GM23338 (cell line): ENCODE measurements around the gene ADAMTS7. TPM values are rescaled to one million over a fixed set of nuclear protein-coding genes. Genes with fewer than 3 reads are reported as not detected.

Experiments
- ATAC-seq: fragments of 200-7000 bp; cut with Tn5 transposase; 3 replicates; pipeline ENCODE4 v1.9.1; 2020
- DNase-seq: peaks from one replicate; pipeline ENCODE4 v3.0.0-alpha.2; 2015; ENCODE audit warnings: low spot score
- H2AFZ ChIP-seq: fragments of 200-600 bp; sonication (generic); 2 replicates; pipeline ENCODE4 v1.8.0; 2016; ENCODE audit warnings: antibody characterized with exemption, mild to moderate bottlenecking, moderate library complexity
- H3F3A ChIP-seq: fragments of 200-600 bp; sonication (generic); replicated peaks from 2 replicates; pipeline ENCODE4 v1.8.0; 2017; ENCODE audit warnings: antibody characterized with exemption, mixed run types, low read depth
- H3K27ac ChIP-seq: fragments of 200-600 bp; sonication (generic); 2 replicates; pipeline ENCODE4 v1.6.1; 2016; ENCODE audit warnings: low read depth
- H3K27me3 ChIP-seq: fragments of 200-600 bp; sonication (generic); 2 replicates; pipeline ENCODE4 v1.8.0; 2016; ENCODE audit warnings: mild to moderate bottlenecking, mixed run types, moderate library complexity; ENCODE audit not compliant: insufficient read depth
- H3K36me3 ChIP-seq: fragments of 200-600 bp; sonication (generic); 2 replicates; pipeline ENCODE4 v1.8.0; 2016; ENCODE audit warnings: mild to moderate bottlenecking; ENCODE audit not compliant: insufficient read depth
- H3K4me1 ChIP-seq: fragments of 200-600 bp; sonication (generic); 2 replicates; pipeline ENCODE4 v1.8.0; 2016; ENCODE audit warnings: mild to moderate bottlenecking, moderate library complexity; ENCODE audit not compliant: insufficient read depth
- H3K4me2 ChIP-seq: fragments of 200-600 bp; sonication (generic); 2 replicates; pipeline ENCODE4 v1.7.1; 2017; ENCODE audit warnings: mixed run types
- H3K4me3 ChIP-seq: fragments of 200-600 bp; sonication (generic); 2 replicates; pipeline ENCODE4 v1.6.1; 2016; ENCODE audit warnings: mixed run types
- H3K79me2 ChIP-seq: fragments of 200-600 bp; sonication (generic); replicated peaks from 2 replicates; pipeline ENCODE4 v1.8.0; 2017; ENCODE audit warnings: mild to moderate bottlenecking; ENCODE audit not compliant: insufficient read depth
- H3K9me2 ChIP-seq: fragments of 200-600 bp; sonication (generic); 2 replicates; pipeline ENCODE4 v1.8.0; 2017; ENCODE audit not compliant: insufficient read depth
- H4K20me1 ChIP-seq: fragments of 200-600 bp; sonication (generic); replicated peaks from 2 replicates; pipeline ENCODE4 v1.8.0; 2017; ENCODE audit warnings: mild to moderate bottlenecking; ENCODE audit not compliant: insufficient read depth
- H3K27ac Mint-ChIP-seq: 2 replicates; pipeline ENCODE4 v1.8.0; 2020; ENCODE audit warnings: inconsistent platforms, mild to moderate bottlenecking, moderate library complexity, mixed read lengths
- H3K27me3 Mint-ChIP-seq: 3 replicates; pipeline ENCODE4 v1.8.0; 2022; ENCODE audit warnings: low read depth, mild to moderate bottlenecking, moderate library complexity, mixed read lengths, inconsistent platforms; ENCODE audit not compliant: insufficient read depth, poor library complexity
- H3K36me3 Mint-ChIP-seq: 3 replicates; pipeline ENCODE4 v1.8.0; 2021; ENCODE audit warnings: low read depth, mild to moderate bottlenecking, inconsistent platforms, moderate library complexity, mixed read lengths
- H3K4me1 Mint-ChIP-seq: 3 replicates; pipeline ENCODE4 v1.8.0; 2020; ENCODE audit warnings: mild to moderate bottlenecking, inconsistent platforms, mixed read lengths
- H3K4me3 Mint-ChIP-seq: 3 replicates; pipeline ENCODE4 v1.8.0; 2021; ENCODE audit warnings: moderate library complexity, mild to moderate bottlenecking, inconsistent platforms, mixed read lengths
- H3K9me3 Mint-ChIP-seq: 3 replicates; pipeline ENCODE4 v1.8.0; 2020; ENCODE audit warnings: moderate library complexity, mild to moderate bottlenecking, inconsistent platforms, mixed read lengths
- CREB1 ChIP-seq: fragments of 250-450 bp; sonication (Bioruptor Pico); IDR thresholded peaks from 2 replicates; pipeline ENCODE4 v1.5.0; 2020; ENCODE audit warnings: low read depth, mild to moderate bottlenecking, moderate library complexity
- EZH2 ChIP-seq: fragments of 200-600 bp; sonication (generic); IDR thresholded peaks from one replicate; pipeline ENCODE4 v1.8.0; 2017; ENCODE audit warnings: antibody characterized with exemption, mild to moderate bottlenecking, low read depth; ENCODE audit not compliant: unreplicated experiment
- EZH2phosphoT487 ChIP-seq: fragments of 200-600 bp; sonication (generic); IDR thresholded peaks from one replicate; pipeline ENCODE4 v1.8.1; 2018; ENCODE audit warnings: antibody characterized with exemption; ENCODE audit not compliant: unreplicated experiment
- JUNB ChIP-seq: IDR thresholded peaks from one replicate; pipeline ENCODE4 v1.6.1; 2016; ENCODE audit warnings: antibody characterized with exemption; ENCODE audit not compliant: unreplicated experiment
- NANOG ChIP-seq: IDR thresholded peaks from 2 replicates; pipeline ENCODE4 v1.6.1; 2016; ENCODE audit warnings: antibody characterized with exemption, borderline replicate concordance
- POLR2AphosphoS5 ChIP-seq: IDR thresholded peaks from 2 replicates; pipeline ENCODE4 v1.6.1; 2016; ENCODE audit warnings: antibody characterized with exemption, low read depth
- STAT1 ChIP-seq: IDR thresholded peaks from one replicate; pipeline ENCODE4 v1.6.1; 2016; ENCODE audit warnings: antibody characterized with exemption; ENCODE audit not compliant: unreplicated experiment
- ZNF331 ChIP-seq: fragments of 250-450 bp; sonication (Bioruptor Pico); IDR thresholded peaks from 2 replicates; pipeline ENCODE4 v1.5.0; 2020; ENCODE audit warnings: low read depth, mild to moderate bottlenecking, moderate library complexity
- ZNF462 ChIP-seq: fragments of 250-450 bp; sonication (Bioruptor Pico); IDR thresholded peaks from 2 replicates; pipeline ENCODE4 v1.5.0; 2020; ENCODE audit warnings: mild to moderate bottlenecking, moderate library complexity
- long read RNA-seq: library from polyadenylated mRNA; unstranded; transcript quantifications from one replicate; pipeline ENCODE4 v2.0.0, GENCODE V29; 2020; ENCODE audit not compliant: unreplicated experiment
- polyA plus RNA-seq: library from polyadenylated mRNA; unstranded; fragments of >200 nt; fragmentation: Nextera tagmentation; extraction: Ambion mirVana; gene quantifications from 2 replicates; pipeline ENCODE4 v1.2.1, GENCODE V29; 2016
- total RNA-seq: library from RNA; depleted of rRNA; stranded (reverse); fragments of >200 nt; shearing (Covaris generic); gene quantifications from 2 replicates; pipeline ENCODE4 v1.2.3, GENCODE V29; 2014; rRNA removed
- TF ChIP-seq, protein P1 (sequence below), 2 experiments: fragments of 200-600 bp in 1 of 2; sonication (generic) in 1 of 2; conservative IDR thresholded peaks; 2 replicates each; pipeline versions ENCODE4 v1.5.1 to v1.6.1; 2016 to 2017; ENCODE audit warnings: antibody characterized with exemption in 2 of 2, low read depth in 2 of 2, mild to moderate bottlenecking in 2 of 2, moderate library complexity in 1 of 2

ADAMTS7 gene, protein sequence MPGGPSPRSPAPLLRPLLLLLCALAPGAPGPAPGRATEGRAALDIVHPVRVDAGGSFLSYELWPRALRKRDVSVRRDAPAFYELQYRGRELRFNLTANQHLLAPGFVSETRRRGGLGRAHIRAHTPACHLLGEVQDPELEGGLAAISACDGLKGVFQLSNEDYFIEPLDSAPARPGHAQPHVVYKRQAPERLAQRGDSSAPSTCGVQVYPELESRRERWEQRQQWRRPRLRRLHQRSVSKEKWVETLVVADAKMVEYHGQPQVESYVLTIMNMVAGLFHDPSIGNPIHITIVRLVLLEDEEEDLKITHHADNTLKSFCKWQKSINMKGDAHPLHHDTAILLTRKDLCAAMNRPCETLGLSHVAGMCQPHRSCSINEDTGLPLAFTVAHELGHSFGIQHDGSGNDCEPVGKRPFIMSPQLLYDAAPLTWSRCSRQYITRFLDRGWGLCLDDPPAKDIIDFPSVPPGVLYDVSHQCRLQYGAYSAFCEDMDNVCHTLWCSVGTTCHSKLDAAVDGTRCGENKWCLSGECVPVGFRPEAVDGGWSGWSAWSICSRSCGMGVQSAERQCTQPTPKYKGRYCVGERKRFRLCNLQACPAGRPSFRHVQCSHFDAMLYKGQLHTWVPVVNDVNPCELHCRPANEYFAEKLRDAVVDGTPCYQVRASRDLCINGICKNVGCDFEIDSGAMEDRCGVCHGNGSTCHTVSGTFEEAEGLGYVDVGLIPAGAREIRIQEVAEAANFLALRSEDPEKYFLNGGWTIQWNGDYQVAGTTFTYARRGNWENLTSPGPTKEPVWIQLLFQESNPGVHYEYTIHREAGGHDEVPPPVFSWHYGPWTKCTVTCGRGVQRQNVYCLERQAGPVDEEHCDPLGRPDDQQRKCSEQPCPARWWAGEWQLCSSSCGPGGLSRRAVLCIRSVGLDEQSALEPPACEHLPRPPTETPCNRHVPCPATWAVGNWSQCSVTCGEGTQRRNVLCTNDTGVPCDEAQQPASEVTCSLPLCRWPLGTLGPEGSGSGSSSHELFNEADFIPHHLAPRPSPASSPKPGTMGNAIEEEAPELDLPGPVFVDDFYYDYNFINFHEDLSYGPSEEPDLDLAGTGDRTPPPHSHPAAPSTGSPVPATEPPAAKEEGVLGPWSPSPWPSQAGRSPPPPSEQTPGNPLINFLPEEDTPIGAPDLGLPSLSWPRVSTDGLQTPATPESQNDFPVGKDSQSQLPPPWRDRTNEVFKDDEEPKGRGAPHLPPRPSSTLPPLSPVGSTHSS (N-terminal part only)
- 46.5 and 52.7 TPM in 2 replicates for total RNA-seq
- polyA plus RNA-seq, result 11.2 and 11.6 TPM in 2 replicates
- long read RNA-seq, partial matches to known transcripts, result 3 of 5 reads
- long read RNA-seq, other reads (novel, unspliced or antisense), result 2 of 5 reads

DNA sequence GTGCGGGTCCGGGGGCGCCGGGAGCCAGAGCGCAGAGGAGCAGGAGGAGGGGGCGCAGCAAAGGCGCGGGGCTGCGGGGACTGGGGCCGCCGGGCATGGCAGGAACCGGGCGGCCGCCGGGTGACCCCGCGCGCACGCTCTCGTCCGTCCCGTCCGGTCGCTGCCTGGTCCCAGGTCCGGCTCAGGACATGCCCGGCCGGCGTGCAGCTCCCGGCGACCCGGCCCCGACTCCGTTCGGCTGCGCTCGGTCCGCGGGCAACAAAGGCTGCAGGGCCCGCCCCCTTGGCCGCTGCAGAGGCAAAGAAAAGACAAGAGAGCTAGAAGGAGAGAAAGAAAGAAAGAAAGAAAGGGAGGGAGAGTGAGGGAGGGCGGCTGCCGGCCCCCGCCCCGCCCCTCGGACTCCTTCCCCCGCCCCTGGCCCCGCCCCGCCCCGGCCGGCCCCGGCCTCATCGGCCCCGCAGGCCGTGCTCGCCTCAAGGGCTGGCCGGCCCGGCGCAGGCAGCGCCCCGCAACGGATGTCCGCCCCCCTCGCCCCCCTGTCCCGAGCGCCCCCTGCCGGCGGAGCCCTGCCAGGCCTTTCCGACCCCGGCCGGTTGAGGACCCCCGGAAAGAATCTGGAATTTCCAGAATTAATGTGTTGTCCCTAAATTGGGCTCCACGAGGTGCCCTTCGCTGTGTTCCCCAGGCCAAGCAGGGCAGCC lies at the start of gene ADAMTS7:
TSS of gene ADAMTS7 (minus strand) at position 341 of the 701 bp plus-strand sequence. CDS start at position 97, 244 bp downstream.
- Histone ChIP-seq H2AFZ (peak within 1 kb of the TSS; percentile 100), H3K79me2 (peaks cover 28% of the 10 kb centered on the region), H3K27ac (no peak within 1 kb of the TSS), H3K4me1 (peaks cover 4% of the 10 kb centered on the region), H3K27me3 (peaks cover 15% of the 10 kb centered on the region), H3F3A (no peaks in the 10 kb centered on the region; the same call in none of the 2 replicates), H3K4me2 (peak within 1 kb of the TSS; percentile 98), H4K20me1 (peaks cover 25% of the 10 kb centered on the region), H3K4me3 (peak within 1 kb of the TSS; percentile 93), H3K36me3 (no peaks in the 10 kb centered on the region), H3K9me2 (no peaks in the 10 kb centered on the region)
- peak; percentile 91 for DNase-seq
- peak; percentile 84 for ATAC-seq
- Mint-ChIP-seq H3K4me3 (peak within 1 kb of the TSS; percentile 77), H3K27me3 (peaks cover 30% of the 10 kb centered on the region), H3K36me3 (peaks cover 5% of the 10 kb centered on the region; the same call in 2 of the 3 replicates), H3K4me1 (peaks cover 27% of the 10 kb centered on the region), H3K27ac (no peak within 1 kb of the TSS), H3K9me3 (no peaks in the 10 kb centered on the region; the same call in 2 of the 3 replicates)
- TF ChIP-seq EZH2 (no peak), POLR2AphosphoS5 (peak; percentile 49; the same call in 1 of the 2 replicates), ZNF462 (CRISPR knock-in tag) (no peak), ZNF331 (CRISPR knock-in tag) (no peak), EZH2phosphoT487 (no peak), NANOG (no peak), JUNB (no peak), STAT1 (no peak), CREB1 (CRISPR knock-in tag) (no peak)
- TF ChIP-seq, protein P1, sequence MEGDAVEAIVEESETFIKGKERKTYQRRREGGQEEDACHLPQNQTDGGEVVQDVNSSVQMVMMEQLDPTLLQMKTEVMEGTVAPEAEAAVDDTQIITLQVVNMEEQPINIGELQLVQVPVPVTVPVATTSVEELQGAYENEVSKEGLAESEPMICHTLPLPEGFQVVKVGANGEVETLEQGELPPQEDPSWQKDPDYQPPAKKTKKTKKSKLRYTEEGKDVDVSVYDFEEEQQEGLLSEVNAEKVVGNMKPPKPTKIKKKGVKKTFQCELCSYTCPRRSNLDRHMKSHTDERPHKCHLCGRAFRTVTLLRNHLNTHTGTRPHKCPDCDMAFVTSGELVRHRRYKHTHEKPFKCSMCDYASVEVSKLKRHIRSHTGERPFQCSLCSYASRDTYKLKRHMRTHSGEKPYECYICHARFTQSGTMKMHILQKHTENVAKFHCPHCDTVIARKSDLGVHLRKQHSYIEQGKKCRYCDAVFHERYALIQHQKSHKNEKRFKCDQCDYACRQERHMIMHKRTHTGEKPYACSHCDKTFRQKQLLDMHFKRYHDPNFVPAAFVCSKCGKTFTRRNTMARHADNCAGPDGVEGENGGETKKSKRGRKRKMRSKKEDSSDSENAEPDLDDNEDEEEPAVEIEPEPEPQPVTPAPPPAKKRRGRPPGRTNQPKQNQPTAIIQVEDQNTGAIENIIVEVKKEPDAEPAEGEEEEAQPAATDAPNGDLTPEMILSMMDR (conservative IDR thresholded peaks at IDR 0.05; ENCODE audit: low read depth in 2 of 2), result peak; percentile 76 to 77
